Effector CD4-positive, alpha-beta T cell (primary cell): ENCODE measurements around the gene SUB1.
A peak's percentile ranks its signal among the peaks of the same experiment; 100 is the strongest.
"Not testable (repeated sequence)": the region's sequence is repeated elsewhere in the genome, so short reads cannot be mapped to it uniquely, and the experiment has no call there.

ENCODE experiments used
- DNase-seq: peaks from one replicate; pipeline ENCODE4 v3.0.0-alpha.2; 2020
- total RNA-seq: gene quantifications from one replicate; lab custom pipeline; 2026; lab: John Stamatoyannopoulos, UW

Gene SUB1
- total RNA-seq = 252 reads per million, percentile 94 among the genes with 10 or more reads in this experiment

- peak; percentile 93 for DNase-seq
Measured at GRCh38 chr5:32585446-32586275, at the start of gene SUB1. Gene SUB1 (plus strand): TSS chr5:32585557. CDS start chr5:32588513, 2,956 bp downstream.

- DNase-seq = no peak
Measured at GRCh38 chr5:32536246-32536645, 49.1 kb upstream of the SUB1 start.

- DNase-seq = not testable (repeated sequence)
Measured at GRCh38 chr5:32537437-32538029, 47.8 kb upstream of the SUB1 start.

DNA sequence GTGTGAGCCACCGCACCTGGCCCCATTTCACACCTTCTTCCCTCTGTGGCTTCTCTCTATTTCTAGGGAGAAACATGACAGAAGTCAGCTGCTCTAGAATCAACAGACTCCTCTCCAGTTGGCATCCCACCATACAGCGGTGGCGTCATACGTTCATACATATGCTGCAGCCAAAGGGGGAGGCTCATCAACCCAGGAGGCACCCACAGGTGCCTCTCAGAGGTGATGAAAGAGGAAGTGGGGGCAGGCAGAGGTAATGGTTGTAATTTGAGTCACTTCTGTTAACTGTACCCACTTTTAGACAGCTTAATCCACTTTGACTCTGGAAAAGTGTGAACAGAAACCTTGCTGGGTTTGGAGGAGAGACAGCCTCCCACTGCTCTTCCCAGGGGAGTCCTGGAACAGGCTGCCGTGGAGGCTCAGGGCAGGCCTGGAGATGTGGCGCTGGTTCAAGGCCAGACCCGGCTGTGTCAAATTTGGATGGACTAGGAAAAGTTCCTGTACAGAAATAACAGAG is 47.3 kb upstream of the SUB1 start:
- DNase-seq = peak; percentile 6

- no peak for DNase-seq
Measured at GRCh38 chr5:32539981-32540845, 45.1 kb upstream of the SUB1 start.

- no peak for DNase-seq
Measured at GRCh38 chr5:32541241-32541640, 44.1 kb upstream of the SUB1 start.

DNA sequence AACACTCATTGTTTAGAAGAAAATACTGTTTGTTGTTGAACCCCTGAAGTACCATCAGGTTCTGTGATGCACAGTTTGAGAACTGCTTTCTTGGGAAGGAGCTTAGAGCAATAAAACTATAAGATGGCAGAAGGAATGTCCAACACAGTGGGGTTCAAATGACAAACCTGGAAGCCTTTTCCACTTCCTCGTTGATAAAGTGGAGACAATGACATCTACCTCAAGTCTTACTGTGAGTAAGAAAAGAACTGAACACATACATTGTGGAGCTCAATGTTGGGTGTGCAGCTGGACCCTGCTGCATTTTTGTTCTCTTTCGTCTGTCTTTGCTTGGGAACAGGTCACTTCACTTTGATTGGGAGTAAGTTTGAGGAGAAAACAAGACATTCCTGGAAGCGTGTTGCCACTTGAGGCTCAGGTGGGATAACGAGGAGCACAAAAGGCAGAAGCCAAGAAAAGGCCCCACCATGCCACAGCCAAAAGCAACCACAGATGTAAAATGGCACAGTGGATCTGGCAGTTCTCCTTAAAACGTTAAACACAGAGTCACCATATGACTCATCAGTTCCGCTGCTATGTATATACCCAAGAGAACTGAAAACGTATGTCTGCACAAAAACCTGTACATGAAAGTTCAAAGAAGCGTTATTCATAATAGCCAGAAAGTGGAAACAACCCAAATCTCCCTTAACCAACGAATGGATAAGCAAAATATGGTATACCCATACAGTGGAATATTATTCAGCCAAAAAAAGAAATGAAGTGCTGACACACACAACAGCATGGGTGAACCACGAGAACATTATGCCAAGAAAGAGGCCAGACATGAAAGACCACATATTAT is 42.9 kb upstream of the SUB1 start:
- DNase-seq = no peak

DNA sequence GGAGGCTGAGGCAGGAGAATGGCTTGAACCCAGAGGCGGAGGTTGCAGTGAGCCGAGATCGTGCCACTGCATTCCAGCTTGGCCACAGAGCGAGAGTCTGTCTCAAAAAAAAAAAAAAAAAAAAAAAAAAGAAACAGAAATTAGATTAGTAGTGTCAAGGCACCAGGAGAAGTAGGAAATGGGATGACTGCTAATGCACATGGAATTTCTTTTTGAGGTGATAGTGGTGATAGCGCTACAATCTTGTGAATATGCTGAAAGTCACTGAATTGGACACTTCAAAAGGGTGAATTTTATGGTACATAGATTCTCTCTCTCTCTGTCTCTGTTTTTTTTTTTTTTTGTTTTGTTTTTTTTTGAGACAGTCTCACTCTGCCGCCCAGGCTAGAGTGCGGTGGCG is 42.1 kb upstream of the SUB1 start:
- DNase-seq = no peak

GRCh38 chr5:32545102-32545800 is 40.1 kb upstream of the SUB1 start:
- no peak for DNase-seq

- DNase-seq = no peak
Measured at GRCh38 chr5:32551194-32551593, 34.2 kb upstream of the SUB1 start.

GRCh38 chr5:32551865-32552264 is 33.5 kb upstream of the SUB1 start:
- no peak for DNase-seq

DNA sequence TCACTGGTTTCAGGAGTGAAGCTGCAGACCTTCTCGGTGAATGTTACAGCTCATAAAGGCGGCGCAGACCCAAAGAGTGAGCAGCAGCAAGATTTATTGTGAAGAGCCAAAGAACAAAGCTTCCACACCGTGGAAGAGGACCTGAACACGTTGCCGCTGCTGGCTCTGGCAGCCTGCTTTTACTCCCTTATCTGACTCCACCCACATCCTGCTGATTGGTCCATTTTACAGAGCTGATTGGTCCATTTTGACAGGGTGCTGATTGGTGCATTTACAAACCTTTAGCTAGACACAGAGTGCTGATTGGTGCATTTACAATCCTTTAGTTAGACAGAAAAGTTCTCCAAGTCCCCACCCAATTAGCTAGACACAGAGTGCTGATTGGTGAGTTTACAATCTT is 32.9 kb upstream of the SUB1 start:
- DNase-seq = not testable (repeated sequence)

GRCh38 chr5:32552936-32553335 is 32.4 kb upstream of the SUB1 start:
- DNase-seq = no peak

DNA sequence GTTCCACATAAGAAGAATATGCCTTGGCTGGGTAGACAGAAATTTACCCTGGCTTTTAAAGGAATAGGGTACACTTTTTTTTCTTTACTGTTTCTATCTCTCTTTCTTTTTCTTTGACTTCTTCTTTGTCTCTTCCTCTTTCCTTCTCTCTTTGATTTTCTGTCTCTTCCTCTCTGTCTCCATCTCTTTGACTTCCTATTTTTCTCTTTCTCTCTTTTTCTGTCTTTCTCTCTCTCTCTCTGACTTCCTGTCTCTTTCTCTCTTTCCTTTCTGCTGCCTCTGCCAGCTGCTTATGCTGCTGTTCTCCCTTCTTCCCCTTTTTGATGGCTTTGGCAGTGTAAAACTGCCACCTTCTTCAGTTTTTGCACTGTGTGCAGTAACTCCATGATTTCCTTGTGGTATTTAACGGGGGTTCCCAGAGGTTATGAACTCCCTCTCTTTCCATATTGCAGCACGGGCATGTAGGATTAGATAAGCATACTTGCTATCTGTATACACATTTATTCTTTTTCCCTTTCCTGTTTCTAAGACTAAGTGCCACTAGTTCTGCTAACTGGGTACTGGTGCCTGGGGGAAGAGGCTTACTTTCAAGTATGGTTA is 31.1 kb upstream of the SUB1 start:
- DNase-seq = not testable (repeated sequence)

- DNase-seq = not testable (repeated sequence)
Measured at GRCh38 chr5:32556543-32556942, 28.8 kb upstream of the SUB1 start.

- no peak for DNase-seq
Measured at GRCh38 chr5:32559411-32559810, 25.9 kb upstream of the SUB1 start.

DNA sequence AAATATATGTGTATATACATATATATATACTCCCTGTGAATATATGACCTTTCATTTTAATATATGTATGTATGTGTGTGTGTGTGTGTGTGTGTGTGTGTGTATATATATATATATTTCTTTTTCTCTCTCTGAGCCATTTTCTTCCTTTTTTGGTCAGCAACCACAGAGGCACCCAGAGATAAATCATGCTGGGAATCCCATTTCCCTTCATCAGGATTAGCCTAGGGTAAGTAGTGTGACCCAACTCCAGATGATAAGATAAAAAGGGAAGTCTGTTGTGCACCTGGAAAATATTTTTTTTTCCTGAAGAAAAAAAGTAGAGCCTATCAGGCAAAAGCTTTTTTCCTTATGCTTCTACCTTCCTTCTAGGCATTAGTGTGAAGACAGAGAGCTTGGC is 25.4 kb upstream of the SUB1 start:
- no peak for DNase-seq

DNA sequence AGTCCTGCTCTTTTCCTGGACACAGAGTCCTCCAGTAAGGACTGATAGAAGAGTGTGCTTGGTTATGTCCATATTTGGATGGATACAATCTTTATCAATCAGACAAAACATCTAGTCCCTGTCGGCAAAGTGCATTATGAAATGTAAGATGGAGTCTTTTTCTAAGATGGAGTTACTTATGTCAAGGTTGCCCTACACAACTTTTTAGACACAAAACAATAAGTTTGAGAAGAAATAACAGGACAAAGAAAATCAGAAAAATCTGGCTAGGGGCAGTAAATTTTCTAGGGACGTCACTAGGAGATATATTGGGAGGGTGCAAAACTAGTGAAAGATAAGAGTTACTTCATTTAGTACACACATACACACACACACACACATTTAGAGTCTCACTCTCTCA is 23.3 kb upstream of the SUB1 start:
- DNase-seq = no peak

DNA sequence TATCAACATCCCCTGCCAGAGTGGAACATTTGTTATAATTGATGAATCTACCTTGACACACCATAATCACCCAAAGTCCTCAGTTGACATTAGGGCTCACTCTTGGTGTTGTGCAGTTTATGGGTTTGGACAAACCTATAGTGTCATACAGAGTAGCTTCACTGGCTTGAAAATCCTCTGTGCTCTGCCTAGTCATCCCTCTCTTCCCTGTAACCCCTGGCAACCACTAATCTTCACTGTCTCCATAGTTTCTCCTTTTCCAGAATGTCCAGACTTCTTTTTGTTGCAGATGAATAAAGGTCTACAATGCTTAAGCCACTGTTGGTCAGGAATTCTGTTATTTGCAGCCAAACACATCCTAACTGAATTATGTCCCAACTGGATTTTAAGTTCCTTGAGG is 22.5 kb upstream of the SUB1 start:
- DNase-seq = no peak

DNA sequence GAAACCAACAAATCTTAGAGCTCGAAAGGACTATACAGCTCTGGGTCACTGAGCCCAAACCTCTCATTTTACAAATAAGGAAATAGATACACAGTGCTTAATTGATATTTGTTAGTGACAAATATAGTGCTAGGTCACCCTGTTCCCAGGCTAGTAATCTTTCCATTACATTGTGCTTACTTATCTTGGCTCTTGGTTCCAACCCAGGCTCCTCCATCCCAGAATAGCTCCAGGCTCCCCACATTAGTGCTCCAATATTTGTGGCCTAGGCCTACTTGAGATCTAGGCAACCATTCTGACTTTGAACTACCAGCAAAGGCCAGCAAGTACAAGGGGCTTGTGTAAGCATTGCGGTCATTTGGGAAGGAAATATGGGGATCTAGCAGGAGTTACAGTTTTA is 21.7 kb upstream of the SUB1 start:
- DNase-seq = no peak

DNA sequence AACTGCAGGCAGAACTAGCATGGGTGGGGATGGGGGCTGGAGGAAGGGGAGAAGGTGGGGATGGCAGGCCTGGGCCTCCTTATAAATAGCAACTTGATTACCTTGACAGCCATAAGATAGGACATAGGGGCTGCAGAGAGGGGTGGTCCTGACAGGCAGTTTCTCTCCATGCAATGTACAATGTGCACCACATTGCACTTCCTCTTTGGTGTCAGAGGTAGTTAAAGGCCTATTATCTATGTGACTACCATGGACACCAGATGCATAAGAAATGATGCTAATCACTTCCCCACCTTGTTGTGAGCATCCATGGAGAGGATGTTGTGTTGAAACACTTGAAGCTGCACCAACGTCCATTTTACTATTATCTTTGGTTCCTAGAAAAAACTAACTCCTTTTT is 20.2 kb upstream of the SUB1 start:
- DNase-seq = no peak
